Brain pericyte (primary cell): Measurements from ENCODE around the gene LRRC74B.
"Not testable (repeated sequence)": the region's sequence is repeated elsewhere in the genome, so short reads cannot be mapped to it uniquely, and the experiment has no call there.

Experiments
- DNase-seq: peaks from one replicate; pipeline ENCODE4 v3.0.0-alpha.2; 2012; ENCODE audit warnings: low read depth, low spot score

The LRRC74B gene

GRCh38 chr22:21076912-21077625, 31.3 kb downstream of the LRRC74B start:
- no peak for DNase-seq

GRCh38 chr22:21077884-21078508, 32.2 kb downstream of the LRRC74B start:
- no peak for DNase-seq

- DNase-seq = no peak
Measured at GRCh38 chr22:21078916-21079315, 33.2 kb downstream of the LRRC74B start.

GRCh38 chr22:21079493-21079892, 33.7 kb downstream of the LRRC74B start:
- no peak for DNase-seq

- DNase-seq = no peak
Measured at GRCh38 chr22:21080435-21081137, 34.8 kb downstream of the LRRC74B start.

- no peak for DNase-seq
Measured at GRCh38 chr22:21082248-21082647, 36.5 kb downstream of the LRRC74B start.

- no peak for DNase-seq
Measured at GRCh38 chr22:21087119-21087518, 41.4 kb downstream of the LRRC74B start.

GRCh38 chr22:21087926-21088325, 42.2 kb downstream of the LRRC74B start:
- DNase-seq = not testable (repeated sequence)

GRCh38 chr22:21091220-21091619, 45.5 kb downstream of the LRRC74B start:
- not testable (repeated sequence) for DNase-seq

- DNase-seq = no peak
Measured at GRCh38 chr22:21092797-21093554, 47.2 kb downstream of the LRRC74B start.

GRCh38 chr22:21093555-21094137, 47.9 kb downstream of the LRRC74B start:
- not testable (repeated sequence) for DNase-seq

GRCh38 chr22:21094911-21095772, 49.4 kb downstream of the LRRC74B start:
- DNase-seq = no peak

GRCh38 chr22:21095773-21096107, 50.0 kb downstream of the LRRC74B start:
- no peak for DNase-seq

- DNase-seq = not testable (repeated sequence)
Measured at GRCh38 chr22:21096878-21097277, 51.1 kb downstream of the LRRC74B start.

GRCh38 chr22:21098099-21098671, 52.4 kb downstream of the LRRC74B start:
- no peak for DNase-seq

- DNase-seq = no peak
Measured at GRCh38 chr22:21099578-21099977, 53.8 kb downstream of the LRRC74B start.

- DNase-seq = no peak
Measured at GRCh38 chr22:21100149-21101032, 54.6 kb downstream of the LRRC74B start.

- DNase-seq = no peak
Measured at GRCh38 chr22:21101877-21102638, 56.3 kb downstream of the LRRC74B start.
